ENCODE data around the gene INPP5A. TPM values are rescaled to one million over a fixed set of nuclear protein-coding genes. Genes with fewer than 3 reads are reported as not detected.

INPP5A gene
- total and polyA plus RNA-seq, 11 donors = 38.6 to 179 (median 102) TPM

GRCh38 chr10:132511121-132512051 is 26.2 kb upstream of the INPP5A start:
- Histone ChIP-seq H3K4me1 (peaks cover 0 to 77% (median 36%) of the 10 kb centered on the region in 12 donors), H3K9me3 (peaks cover 0 to 4% (median 0%) of the 10 kb centered on the region in 12 donors), H3K27me3 (no peaks in the 10 kb centered on the region), H3K27ac (peak overlapping the region in 8 of 12 donors; percentile 19 to 78 (median 64)), H3K36me3 (peaks cover 0 to 6% (median 0%) of the 10 kb centered on the region in 9 donors), H3K4me3 (peak overlapping the region in 1 of 12 donors; percentile 6)
- peak in 2 of 5 donors; percentile 18 to 53 for DNase-seq
- intact Hi-C loops (cut with DNase I) = loop anchor here in 4 of 10 donors (2.0 to 10.0 kb wide), 3 partner anchors 47 to 125 kb away; no protein-coding TSS in a partner anchor
- ATAC-seq = no peak
- 69 to 77% (median 72%) methylated on average over 23 of the region's 23 CpGs for WGBS, 4 donors
- no peak for TF ChIP-seq CTCF (IDR thresholded peaks at IDR 0.05)
- no peak for TF ChIP-seq POLR2A (IDR thresholded peaks at IDR 0.05)

- DNase-seq (no peak), ATAC-seq (no peak)
- WGBS, 4 donors = 84 to 88% (median 86%) methylated on average over 1 of the region's 1 CpG
- Histone ChIP-seq H3K4me1 (peaks cover 0 to 77% (median 37%) of the 10 kb centered on the region in 12 donors), H3K27ac (peak overlapping the region in 7 of 12 donors; percentile 1 to 78 (median 36)), H3K9me3 (peaks cover 0 to 4% (median 0%) of the 10 kb centered on the region in 12 donors), H3K36me3 (peaks cover 0 to 6% (median 0%) of the 10 kb centered on the region in 9 donors), H3K27me3 (no peaks in the 10 kb centered on the region), H3K4me3 (no peak overlapping the region)
- no peak for TF ChIP-seq POLR2A (IDR thresholded peaks at IDR 0.05)
- no peak for TF ChIP-seq CTCF (IDR thresholded peaks at IDR 0.05)
- intact Hi-C loops (cut with DNase I) = loop anchor here in 2 of 10 donors (10.0 kb wide), 1 partner anchor 123 kb away; no protein-coding TSS in a partner anchor
Measured at GRCh38 chr10:132512052-132512442, 25.5 kb upstream of the INPP5A start.

- no peaks in the 10 kb centered on the region for H3K27me3 ChIP-seq
- H3K36me3 ChIP-seq = peaks cover 0 to 6% (median 0%) of the 10 kb centered on the region in 9 donors
- H3K4me3 ChIP-seq = no peak overlapping the region
- intact Hi-C loops (cut with DNase I) = loop anchor here in 2 of 10 donors (10.0 kb wide), 1 partner anchor 122 kb away; no protein-coding TSS in a partner anchor
- WGBS, 4 donors = 92 to 98% (median 96%) methylated on average over 9 of the region's 9 CpGs
- peaks cover 0 to 76% (median 43%) of the 10 kb centered on the region in 12 donors for H3K4me1 ChIP-seq
- TF ChIP-seq POLR2A (IDR thresholded peaks at IDR 0.05) = no peak
- no peak for TF ChIP-seq CTCF (IDR thresholded peaks at IDR 0.05)
- ATAC-seq (no peak), DNase-seq (no peak)
- peaks cover 0 to 4% (median 0%) of the 10 kb centered on the region in 12 donors for H3K9me3 ChIP-seq
- H3K27ac ChIP-seq = peak overlapping the region in 1 of 12 donors; percentile 33
Measured at GRCh38 chr10:132512693-132513345, 24.8 kb upstream of the INPP5A start.
